Left kidney (tissue), 2 donors: ENCODE measurements around the gene COL1A1. TPM values are rescaled to one million over a fixed set of nuclear protein-coding genes. Genes with fewer than 3 reads are reported as not detected.

Source experiments
- DNase-seq: peaks from one replicate; pipeline ENCODE4 v3.0.0-alpha.2; 2013
- polyA plus RNA-seq: library from polyadenylated mRNA; unstranded; fragments of 120-200 nt; gene quantifications from one replicate; pipeline ENCODE4 v1.2.1, GENCODE V29; 2013; ENCODE audit not compliant: insufficient read length

COL1A1 gene
- polyA plus RNA-seq, 1 donor, result 397 TPM

DNA sequence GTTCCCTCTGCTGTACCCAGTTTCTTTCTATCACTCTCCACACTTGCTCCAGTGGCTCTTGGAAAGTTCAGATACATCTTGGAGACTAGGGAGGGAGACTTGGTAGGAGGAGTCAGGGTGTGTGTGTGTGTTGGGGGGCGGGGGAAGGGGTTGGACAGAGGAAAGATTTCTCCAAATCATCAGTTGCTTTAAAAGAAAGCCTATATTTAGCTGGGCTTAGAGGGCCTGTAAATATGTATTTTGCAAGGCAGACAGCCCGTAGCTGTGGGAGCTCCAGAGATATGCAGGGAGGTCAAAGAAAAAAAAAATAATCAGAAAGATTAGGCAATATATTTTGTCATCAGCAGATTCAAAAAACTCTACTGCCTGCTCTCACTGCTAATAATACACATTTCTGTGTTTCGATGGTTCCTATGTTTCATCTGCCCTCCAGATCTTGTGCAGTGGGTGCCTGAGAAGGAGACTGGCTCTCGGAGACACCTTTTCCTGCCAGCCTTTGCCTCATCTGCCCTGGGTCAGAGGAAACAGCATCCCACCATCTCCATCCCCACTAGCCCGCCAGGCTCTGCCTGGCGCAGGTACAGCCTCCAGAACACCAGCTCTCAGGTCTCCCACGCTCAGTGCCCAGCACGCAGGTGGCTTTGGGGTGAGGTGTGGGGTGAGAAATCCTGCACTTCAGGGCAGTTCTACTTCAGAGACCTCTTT lies 46.2 kb downstream of the COL1A1 start:
- no peak for DNase-seq

DNA sequence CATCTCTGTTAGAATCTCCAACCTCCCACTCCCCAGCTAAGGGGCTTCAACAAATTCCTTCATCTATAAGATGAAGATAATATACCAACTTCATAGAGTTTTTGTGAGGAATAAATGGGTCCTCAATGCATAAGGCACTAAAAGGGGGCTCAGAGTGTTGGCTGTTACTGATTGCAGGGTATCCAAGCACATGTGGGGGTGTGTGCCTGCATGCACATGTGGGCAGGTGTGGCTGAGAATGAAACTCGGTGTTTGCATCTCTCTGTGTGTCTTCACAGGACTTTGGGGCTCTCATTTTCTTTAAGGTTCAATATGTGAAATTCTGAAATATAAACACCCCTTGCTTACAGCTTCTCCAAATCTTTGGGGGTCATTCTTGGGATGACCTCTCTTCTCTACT lies 46.8 kb downstream of the COL1A1 start:
- DNase-seq, result no peak

DNA sequence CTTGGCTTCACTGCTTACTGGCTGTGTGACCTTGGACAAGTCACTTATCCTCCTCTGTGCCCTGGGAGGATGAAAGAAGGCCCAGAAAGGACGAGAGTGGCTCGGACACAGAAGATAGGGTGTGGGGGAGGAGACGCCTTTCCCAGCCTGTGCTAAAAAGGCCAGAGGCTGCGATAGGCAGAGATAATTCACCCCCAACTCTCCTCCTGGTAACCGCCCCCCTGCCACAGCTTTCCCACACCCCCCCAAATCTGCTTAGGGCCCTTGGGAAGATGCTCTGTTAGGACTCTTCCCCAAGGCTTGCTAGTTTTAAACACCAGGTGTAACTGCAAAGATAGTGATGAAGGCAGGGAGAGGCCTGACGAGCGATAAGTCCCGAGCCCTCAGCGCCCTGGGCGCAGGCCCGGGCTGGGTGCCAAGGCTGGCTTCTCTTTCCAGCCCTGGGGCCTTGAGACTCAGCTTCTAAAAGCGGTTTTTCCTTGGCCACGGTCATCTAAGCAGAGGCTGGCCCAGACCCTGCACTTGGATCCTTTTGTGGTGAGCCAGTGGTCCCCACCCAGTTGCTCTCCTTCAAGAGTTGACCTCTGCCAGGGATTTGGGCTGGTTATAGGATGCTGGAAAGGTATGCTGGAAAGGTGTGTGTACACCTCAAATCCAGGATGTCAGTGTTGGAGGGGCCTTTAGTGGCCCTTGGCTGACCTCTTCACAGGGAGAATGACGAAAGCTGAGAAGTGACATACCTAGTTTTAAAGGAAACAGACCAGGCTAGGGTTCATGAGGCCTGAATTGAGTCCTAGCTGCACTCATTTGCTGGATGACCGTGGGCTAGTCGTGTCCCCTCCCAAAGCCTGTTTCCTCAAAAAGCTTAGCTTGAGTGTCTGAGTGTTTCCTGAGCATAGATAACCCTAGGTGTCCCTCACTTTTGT lies 47.5 kb downstream of the COL1A1 start:
- DNase-seq, result no peak

DNA sequence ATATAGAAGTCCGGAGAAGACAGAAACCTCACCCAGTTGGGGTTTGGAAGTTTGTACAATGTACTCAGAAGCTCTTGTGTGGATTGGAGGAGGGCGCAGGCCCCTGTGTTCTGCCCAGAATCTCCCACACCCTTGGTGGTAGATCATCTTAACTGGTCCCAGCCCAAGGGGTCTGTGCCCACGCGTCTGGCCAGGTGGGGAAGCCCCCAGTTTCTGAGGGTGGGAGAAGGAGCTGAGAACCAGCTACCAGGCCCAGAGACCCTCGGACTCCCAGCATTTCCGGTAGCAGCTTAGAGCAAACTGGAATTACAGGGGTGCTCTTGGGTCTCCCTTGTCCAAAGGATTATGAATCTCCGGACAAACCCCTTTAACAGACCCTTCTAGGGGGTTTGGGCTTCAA lies 48.7 kb downstream of the COL1A1 start:
- DNase-seq, result no peak

DNA sequence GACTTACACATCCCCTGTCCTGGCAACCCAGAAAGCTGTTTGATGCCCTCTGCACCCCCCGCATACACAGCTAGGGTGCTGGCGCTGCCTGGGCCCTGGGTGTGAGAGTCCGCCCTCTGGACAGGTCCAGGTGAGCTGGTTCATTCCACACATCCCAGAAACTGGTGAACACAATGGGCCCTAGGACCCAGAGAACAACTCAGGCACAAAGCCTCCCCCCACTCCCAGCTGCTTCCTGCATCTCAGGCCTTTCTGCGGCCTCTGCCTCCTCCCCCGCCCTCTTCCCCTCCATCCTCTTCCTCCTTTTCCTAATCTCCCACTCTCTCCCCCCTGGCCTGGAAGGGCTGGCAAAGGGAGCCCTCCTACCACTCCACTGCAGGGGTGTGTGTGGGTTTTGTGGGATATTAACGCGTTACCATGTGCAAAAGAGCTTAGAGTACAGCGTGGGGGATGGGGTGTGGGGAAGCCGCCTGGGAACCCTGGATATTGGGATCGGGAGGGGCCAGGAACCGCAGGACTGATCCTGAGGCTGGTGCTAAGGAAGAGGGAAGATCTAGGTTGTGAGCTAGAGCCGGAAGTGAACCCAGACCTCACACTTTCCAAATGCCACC lies 49.4 kb downstream of the COL1A1 start:
- peak; percentile 89 for DNase-seq

DNA sequence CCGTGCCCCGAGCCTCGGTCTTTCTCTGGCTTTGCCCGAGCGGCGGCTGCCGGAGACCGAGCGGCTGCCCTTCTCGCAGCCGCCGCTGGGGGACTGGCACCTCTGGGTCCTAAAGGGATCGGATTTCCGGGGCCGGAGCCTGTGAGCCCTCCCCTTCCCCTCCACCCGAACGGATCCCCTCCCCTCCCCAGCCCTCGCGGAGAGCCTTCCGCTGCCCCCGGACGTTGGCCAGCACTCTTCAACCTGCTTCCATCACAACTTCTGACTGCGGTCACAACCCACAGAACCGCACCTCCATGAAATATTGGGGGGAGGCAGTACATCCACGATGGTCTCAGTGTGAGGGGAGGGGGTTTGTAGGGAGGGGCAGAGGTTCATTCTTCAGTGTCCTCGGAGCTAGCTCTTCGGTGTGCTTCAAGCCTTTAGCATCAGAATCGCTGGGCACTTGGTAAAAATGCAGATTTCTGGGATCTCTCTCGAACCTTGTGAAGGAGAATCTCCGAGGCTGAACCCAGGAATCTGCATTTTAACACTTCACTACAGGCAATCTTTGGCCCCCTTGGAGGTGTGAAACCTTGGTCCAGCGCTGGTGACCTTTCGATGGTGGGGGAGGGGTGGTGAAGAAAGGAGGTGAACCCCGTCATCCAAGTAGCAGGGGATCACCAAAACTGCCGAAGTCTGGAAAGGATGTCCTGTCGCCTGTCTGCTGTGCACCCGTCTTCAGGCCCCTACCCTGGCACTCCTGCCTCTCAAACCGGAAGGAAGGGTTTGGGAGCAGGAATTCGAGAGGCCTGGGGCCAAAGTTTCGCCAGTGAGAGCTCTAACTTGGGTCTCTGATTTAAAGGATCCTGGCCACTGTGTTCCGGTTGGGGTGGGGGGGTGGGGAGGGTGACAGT lies 50.1 kb downstream of the COL1A1 start:
- peak; percentile 89 for DNase-seq

DNA sequence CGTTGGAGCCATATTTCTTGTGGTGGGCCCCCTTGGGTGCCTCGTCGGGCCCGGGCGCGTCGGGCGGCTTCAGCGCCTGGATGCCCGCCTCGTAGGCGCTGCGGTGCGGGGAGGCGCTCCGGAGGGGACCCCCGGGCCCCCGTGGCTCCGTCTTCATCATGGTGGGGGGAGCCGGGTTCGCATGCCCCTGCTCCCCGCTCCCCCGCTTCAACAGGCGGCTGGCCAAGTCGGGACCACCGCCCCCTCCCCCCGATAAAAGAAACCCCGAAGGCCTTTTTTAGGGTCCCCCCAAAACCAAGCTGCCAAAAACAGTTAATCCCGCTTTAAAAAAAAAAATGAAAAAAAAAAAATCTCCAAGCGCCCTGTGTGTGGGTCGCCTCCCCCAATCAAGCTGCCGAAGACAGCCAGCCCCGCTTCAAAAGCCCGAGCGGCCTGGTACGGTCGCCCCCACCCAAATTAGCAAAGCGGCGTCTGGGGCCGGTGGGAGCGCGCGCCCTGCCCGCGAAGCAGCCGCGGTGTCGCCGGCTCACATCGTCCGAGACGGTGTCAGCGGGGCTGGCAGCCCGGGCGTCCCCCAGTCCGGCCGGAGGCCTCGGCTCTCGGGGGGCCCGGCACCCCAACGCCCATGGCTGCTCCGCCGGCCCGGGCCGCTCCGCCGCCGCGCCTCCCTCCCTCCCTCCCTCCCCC lies 50.9 kb downstream of the COL1A1 start, which contains the start of gene PPP1R9B:
Gene PPP1R9B, minus strand, starts transcription at position 324 of the 687 bp plus-strand sequence. Its CDS starts 164 bp downstream, at position 160.
- DNase-seq, result no peak

DNA sequence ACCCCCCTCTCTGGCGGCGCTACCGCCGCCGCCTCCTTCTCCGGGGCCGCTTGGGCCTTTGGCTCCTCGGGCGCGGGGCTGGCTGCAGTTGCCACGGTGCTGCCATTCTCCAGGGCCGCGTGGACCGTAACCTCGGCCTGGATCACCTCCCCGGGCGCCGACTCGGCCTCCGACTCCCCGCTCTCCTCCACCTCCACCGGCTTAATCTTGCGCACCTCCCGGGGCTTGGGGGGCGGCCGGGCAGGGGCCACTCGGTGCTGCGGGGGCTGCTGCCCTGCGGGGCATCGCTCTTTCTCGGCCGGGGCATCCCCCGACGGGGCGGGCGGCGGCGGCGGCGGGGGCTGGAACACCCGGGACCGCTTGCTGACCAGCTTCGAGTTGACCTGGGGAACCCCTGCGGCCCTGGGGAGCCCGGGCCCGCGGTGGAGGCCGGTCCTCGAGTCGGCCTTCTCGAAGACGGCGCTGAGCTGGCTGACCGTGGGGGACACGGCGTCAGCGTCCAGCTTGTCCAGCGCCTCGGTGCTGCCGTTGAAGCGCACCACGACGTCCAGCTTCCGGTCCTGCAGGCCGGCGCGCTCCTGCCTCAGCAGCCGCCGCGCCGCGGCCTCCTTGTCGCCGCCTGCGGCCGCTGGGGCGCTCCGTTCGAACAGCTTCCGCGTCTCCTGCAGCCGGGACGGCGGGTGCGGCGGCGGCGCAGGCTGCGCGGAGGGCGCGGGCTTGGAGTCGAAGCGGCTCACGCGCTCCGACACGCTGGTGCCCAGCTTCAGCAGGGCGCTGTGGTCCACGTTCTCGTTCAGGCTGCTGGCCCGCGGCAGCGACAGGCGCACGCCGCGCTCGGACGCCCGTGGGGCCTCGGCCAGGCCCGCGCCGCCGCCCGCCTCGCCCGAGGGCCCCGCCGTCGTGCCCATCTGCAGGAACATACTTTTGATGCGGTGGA lies 51.7 kb downstream of the COL1A1 start:
- DNase-seq, result no peak

DNA sequence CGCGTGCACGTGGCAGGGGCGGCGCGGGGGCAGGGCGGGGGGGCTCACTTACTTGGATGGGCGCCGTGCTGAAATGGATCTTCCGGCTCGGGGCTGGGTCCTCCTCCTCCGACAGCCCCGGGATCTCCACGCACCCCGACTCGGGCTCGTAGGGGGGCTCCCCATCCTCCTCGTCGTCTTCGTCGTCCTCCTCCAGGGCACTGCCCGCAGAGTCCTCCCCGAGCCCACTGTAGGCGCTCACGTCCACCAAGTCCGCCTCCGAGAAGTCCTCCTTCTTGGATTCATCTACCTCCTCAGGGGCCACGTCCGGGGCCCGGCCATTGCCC lies 52.4 kb downstream of the COL1A1 start:
- no peak for DNase-seq

DNA sequence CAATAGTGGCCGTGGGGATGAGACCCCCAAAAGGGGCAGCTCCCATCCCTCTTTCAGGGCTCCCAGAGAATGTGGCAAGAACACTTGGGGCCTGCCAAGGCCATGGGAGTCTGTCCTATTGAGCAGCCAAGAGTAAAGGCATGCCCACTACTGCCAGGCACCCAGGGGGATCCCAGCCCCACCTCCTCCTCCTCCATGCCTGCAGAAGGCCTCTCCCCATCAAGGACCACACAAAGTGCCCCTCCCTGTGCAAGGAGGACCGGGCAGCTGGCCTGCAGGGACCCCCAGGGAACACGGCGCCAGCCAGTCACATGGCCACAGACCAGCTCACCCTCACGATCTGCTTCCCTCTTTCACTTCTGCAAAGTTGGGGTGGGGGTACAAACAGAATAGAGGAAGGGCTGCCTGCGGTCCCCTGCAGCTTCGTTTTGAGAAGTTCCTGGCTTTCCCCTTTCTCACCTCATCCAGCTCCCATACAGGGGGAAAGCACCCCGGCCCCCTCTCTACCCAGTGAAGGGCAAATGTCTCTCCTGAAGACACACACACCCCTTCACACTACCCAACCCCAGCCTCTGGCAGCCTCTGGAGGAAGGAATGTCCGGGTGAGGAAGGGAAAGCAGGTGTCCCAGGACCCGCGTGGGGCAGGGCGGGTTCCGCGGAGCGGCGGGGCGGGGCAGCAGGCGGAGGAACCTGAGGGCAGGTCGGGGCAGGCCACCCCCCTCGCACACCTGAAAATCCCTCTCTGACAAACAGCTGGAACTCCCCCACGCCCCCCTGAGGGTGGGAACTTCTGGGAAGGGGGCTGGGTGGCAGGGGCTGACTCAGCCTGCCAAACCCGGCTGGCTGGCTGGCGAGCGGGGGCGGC lies 53.0 kb downstream of the COL1A1 start:
- DNase-seq, result no peak

DNA sequence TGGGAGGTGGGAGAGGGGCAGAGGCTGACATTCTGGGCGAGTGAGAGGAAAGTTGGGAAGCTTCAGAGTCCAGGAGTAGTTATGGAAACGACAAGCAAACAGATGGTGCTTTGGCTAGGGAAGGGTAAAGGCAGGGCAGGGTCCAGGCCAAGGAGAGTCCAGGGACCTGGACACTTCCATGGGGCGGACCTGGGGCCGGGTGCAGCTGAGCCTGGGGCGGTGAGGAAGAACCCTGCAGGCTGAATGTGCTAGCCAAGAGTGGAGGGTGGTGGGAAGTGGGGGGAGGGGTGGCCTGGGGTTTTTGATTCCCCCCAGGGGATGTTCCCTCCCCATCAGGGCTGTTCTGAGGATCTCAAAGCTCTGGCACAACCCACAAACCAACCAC lies 53.6 kb downstream of the COL1A1 start:
- DNase-seq, result no peak

DNA sequence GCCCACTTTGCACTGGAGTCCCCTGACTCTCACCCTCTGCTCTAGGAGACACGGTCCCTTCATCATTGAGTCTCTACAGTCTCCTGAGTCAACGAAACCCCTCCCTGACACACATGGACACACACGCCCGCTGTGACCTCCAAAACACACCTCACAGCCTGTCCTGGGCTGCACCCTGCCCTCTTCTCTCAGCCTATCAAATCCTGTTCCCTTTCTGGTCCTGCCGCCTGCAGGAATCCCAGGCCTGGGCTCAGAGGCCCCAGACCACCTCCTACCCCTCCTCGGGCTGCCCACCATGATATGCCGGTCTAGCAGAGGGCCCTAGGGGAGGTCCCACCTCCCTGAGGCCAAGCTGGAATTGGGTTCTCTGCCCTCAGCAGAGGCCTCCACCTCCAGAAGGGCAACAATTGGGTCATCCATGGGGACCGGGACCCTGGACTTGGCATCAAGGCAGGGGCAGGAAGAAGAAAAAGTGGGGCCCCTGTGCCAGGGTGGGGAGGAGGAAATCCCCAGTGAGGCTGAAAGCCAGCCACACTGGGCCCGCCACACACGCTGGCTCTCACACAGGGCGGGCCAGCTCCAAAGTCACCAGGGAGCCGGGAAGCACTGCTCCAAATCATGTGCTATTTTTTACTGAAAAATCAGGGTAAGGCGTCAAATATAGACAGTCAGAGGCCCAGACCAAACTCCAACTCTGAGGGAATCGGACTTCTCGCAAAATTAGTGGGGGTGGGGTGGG lies 54.3 kb downstream of the COL1A1 start:
- DNase-seq, result no peak

DNA sequence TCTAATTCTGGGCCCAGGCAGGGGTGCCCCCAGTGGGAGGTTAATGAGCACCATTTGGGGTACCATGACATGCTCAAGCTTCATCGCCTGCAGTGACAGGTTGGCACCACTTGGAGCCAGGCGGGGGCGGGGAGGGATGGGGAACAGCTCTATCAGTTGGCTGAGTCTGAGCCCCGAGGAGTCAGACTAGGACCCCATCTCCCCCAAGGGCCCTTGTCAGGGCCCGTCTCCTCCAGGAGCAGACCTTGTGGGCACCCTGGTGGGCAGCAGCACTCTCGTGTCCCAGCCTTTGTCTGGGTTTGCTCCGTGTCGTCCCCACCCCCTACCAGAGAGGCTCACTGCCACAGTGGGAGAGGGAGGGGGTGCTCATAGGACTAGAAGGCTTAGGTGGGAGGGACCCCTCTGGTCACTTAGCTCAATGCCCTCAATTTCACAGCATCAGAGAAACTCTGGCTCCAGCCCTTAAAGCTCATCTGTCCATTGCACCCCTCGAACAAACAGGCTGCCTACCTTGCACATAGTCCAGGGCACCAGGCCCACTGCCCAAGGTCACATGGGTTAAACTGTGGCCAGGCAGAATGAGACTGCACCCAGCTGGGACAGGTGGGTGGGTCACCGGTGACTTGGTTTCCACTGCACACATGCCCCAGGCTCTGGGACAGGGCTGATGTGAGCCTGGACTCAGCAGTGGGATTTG lies 55.1 kb downstream of the COL1A1 start:
- no peak for DNase-seq

DNA sequence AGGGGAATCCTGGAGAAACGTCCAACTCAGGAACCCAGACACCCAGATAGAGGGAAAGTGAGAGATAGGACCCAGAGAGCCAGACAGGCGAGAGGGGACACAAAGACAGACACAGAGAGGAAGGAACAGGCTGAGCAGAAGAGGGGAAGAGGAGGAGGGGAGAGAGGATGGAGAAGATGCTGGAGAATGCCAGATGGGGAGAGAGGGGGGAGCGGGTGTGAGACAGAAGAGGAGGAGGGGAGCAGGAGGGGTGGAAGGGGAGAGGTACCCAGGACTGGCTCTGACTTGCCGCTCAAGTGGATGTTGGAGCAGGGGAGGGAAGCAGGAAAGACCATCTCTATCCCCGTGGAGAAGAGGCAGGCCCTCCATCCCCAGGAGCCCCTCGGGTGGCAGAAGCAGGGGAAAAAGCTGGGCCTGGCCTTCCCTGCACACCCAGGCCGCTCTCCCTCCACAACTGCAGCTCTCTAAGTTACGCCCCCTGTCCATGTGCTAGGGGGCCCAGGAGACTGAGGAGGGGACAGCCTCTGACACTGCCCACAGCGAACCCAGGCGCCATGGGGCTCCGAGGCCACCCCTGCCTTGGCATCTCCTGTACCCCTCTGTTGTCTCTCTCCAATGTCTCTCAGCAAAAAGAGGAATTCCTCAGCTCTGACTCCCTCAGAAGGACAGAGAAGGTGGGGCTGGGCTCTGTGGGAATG lies 55.8 kb downstream of the COL1A1 start:
- DNase-seq, result no peak

DNA sequence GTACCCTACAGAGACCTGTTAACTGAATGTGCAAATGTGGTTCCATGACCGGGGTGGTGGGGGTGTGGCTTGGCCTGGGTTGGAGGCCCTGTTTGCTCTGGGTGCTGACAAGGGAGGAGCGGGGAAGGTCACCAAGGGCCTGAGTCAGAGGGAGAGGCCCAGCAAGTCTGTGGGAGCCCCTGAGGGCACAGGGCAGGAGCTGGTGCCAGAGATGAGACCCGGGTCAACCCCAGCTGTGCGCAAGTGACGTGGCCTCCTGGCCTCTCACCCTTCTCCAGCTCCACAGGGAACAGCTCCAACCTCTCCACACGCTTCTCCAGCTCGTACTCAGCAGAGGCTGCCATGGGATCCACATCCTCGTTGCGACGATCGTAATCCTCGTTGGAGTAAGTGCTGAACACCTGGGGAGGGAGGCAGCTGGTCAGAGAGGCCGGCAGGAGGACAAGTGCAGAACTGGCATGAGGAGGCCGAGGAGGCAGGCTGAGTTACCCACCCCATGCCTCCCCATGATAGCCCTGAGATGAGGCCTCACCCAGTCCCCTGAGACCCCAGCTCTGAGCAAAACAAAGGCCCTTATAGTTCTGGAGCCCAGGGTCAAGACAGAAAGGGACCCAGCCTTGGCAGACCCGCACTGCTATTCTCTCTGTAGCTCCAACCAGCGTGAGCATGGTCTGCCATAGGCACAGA lies 56.4 kb downstream of the COL1A1 start:
- no peak for DNase-seq

DNA sequence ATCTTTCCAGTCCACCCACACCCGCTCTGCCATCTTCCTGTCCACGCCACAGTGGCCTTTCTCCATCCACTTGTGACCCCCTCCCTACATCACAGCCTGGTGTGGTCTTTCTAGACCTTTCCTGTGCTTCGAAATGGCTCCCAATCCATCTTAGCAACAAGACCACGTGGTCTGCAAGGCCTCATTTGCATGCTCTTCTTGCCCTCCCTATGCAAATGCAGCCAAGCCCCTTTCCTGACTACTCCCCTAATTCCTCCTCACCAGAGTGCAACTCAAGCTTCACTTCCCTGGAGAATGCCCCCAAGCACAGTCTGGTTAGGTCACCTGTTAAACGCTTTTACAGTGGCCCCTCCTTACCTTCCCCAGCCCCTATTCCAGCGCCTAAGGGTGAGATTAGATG lies 57.1 kb downstream of the COL1A1 start:
- no peak for DNase-seq
